DND-41 (cell line): ENCODE data around the gene DHCR24.

Experiments used
- ATAC-seq: fragments of 200-7000 bp; cut with Tn5 transposase; 3 replicates; pipeline ENCODE4 v1.9.1; 2021; ENCODE audit warnings: low read depth; ENCODE audit not compliant: insufficient read depth
- DNase-seq: peaks from one replicate; pipeline ENCODE4 v3.0.0-alpha.2; 2020
- H2AFZ ChIP-seq: 2 replicates; pipeline ENCODE4 v1.6.0; 2012; ENCODE audit warnings: low read depth, low read length
- H3K27ac ChIP-seq: 2 replicates; pipeline ENCODE4 v1.5.1; 2012; ENCODE audit warnings: low read length, inconsistent platforms
- H3K27me3 ChIP-seq: fragments of 200-600 bp; sonication (generic); 2 replicates; pipeline ENCODE4 v1.6.0; 2012; ENCODE audit warnings: low read length, mild to moderate bottlenecking, inconsistent platforms; ENCODE audit not compliant: insufficient read depth, poor library complexity
- H3K36me3 ChIP-seq: 2 replicates; pipeline ENCODE4 v1.5.1; 2012; ENCODE audit warnings: low read length, inconsistent platforms; ENCODE audit not compliant: insufficient read depth
- H3K4me1 ChIP-seq: 2 replicates; pipeline ENCODE4 v1.5.1; 2012; ENCODE audit warnings: mild to moderate bottlenecking, low read length; ENCODE audit not compliant: insufficient read depth
- H3K4me2 ChIP-seq: 2 replicates; pipeline ENCODE4 v1.6.0; 2012; ENCODE audit warnings: mild to moderate bottlenecking, moderate library complexity, low read length, inconsistent platforms; ENCODE audit not compliant: insufficient read depth
- H3K4me3 ChIP-seq, 2 experiments: fragments of 200-600 bp in 1 of 2; shearing (Covaris generic) in 1 of 2; 2 replicates each; pipeline ENCODE4 v1.5.1; 2012 to 2016; ENCODE audit warnings: inconsistent platforms in 2 of 2, low read length in 2 of 2, mild to moderate bottlenecking in 2 of 2, low read depth in 1 of 2, moderate library complexity in 1 of 2
- H3K79me2 ChIP-seq: 2 replicates; pipeline ENCODE4 v1.6.0; 2012; ENCODE audit warnings: low read length, inconsistent platforms; ENCODE audit not compliant: insufficient read depth
- H3K9ac ChIP-seq: 2 replicates; pipeline ENCODE4 v1.6.0; 2012; ENCODE audit warnings: low read depth, mild to moderate bottlenecking, inconsistent platforms, low read length, moderate library complexity
- H3K9me3 ChIP-seq: 2 replicates; pipeline ENCODE4 v1.5.1; 2012; ENCODE audit warnings: low read length, moderate library complexity, mild to moderate bottlenecking, inconsistent platforms; ENCODE audit not compliant: insufficient read depth, severe bottlenecking
- H4K20me1 ChIP-seq: 2 replicates; pipeline ENCODE4 v1.6.0; 2012; ENCODE audit warnings: low read length; ENCODE audit not compliant: insufficient read depth
- EZH2 ChIP-seq: IDR thresholded peaks from 3 replicates; pipeline ENCODE4 v1.6.1; 2012; ENCODE audit warnings: borderline replicate concordance, low read depth, mild to moderate bottlenecking, moderate library complexity, low read length, inconsistent platforms; ENCODE audit not compliant: severe bottlenecking
- TF ChIP-seq, protein P1 (sequence below): IDR thresholded peaks from 2 replicates; pipeline ENCODE4 v1.5.1; 2012; ENCODE audit warnings: borderline replicate concordance, low read length, moderate library complexity, mild to moderate bottlenecking; ENCODE audit not compliant: poor library complexity, severe bottlenecking; ENCODE audit errors: extremely low read depth

The DHCR24 gene

DNA sequence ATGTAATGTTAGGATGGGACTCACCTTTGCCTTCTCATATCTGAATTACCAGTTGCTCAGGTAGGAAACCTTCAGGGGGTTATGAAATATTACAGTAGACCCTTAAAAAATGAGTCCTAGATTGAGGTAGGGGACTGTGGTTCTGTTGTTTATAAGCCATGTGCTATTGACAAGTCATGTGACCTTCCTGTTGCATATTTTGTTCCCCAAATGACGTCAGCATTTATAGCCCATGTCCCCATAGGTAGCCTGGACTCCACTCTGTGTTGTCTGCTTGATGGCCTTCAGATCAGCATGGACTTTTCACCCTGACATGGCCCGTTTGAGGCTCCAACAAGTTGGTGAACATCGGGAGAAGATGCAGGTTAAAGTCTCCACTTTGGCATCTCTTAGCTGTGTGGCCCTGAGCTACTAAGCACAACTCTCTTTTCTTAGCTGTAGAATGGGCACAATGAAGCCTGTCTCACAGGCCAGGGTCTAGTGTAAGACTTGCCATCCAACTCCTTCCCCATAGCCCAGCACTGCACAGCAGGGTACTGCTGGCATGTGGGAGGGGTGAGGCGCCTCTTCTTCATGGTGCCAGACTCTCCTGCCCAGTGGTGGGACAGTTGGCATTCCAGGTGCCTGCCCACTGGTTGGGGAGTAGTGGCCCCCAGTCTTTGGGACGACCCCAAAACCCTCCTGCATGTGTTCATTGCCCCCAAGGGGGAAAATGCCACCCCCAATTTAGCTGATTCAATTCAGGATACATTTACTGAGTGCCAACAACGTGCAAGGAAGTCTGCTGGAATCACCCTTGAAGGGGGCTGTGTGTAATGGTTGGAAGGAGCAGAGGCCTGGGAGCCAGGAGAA, 49.8 kb downstream of the DHCR24 start:
- no peak for TF ChIP-seq EZH2
- TF ChIP-seq, protein P1, sequence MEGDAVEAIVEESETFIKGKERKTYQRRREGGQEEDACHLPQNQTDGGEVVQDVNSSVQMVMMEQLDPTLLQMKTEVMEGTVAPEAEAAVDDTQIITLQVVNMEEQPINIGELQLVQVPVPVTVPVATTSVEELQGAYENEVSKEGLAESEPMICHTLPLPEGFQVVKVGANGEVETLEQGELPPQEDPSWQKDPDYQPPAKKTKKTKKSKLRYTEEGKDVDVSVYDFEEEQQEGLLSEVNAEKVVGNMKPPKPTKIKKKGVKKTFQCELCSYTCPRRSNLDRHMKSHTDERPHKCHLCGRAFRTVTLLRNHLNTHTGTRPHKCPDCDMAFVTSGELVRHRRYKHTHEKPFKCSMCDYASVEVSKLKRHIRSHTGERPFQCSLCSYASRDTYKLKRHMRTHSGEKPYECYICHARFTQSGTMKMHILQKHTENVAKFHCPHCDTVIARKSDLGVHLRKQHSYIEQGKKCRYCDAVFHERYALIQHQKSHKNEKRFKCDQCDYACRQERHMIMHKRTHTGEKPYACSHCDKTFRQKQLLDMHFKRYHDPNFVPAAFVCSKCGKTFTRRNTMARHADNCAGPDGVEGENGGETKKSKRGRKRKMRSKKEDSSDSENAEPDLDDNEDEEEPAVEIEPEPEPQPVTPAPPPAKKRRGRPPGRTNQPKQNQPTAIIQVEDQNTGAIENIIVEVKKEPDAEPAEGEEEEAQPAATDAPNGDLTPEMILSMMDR, result no peak
- Histone ChIP-seq H3K4me2 (no peak overlapping the region), H3K9ac (no peak overlapping the region), H4K20me1 (no peaks in the 10 kb centered on the region), H3K36me3 (no peaks in the 10 kb centered on the region), H3K27ac (no peak overlapping the region), H3K9me3 (no peaks in the 10 kb centered on the region), H3K27me3 (peaks cover 6% of the 10 kb centered on the region), H3K79me2 (no peaks in the 10 kb centered on the region), H3K4me1 (no peaks in the 10 kb centered on the region), H3K4me3 (no peak overlapping the region), H2AFZ (no peak overlapping the region)
- DNase-seq (no peak), ATAC-seq (no peak)

DNA sequence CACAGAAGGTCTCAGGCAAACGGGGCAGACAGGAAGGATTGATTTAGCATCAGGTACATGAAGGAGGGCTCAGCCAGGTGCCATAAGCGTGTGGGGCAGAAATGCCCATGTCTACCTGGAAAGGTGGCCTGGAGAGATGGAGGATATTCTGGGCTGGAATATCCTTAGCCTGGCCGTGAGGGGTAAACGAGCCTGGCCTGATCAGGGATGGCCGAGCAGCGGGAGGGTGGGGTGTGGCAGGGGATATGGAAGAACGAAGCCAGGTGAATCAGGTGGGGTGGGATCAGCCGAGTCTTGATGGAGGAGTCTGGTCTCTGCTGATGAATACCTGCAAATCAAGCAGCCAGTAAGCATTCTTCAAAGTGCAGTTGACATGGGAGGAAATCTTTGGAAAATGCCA, 50.4 kb downstream of the DHCR24 start:
- H3K27ac ChIP-seq, result no peak overlapping the region
- no peak overlapping the region for H2AFZ ChIP-seq
- H3K27me3 ChIP-seq, result peaks cover 6% of the 10 kb centered on the region
- no peak overlapping the region for H3K4me2 ChIP-seq
- no peaks in the 10 kb centered on the region for H4K20me1 ChIP-seq
- H3K9ac ChIP-seq, result no peak overlapping the region
- H3K36me3 ChIP-seq, result no peaks in the 10 kb centered on the region
- no peaks in the 10 kb centered on the region for H3K4me1 ChIP-seq
- no peaks in the 10 kb centered on the region for H3K9me3 ChIP-seq
- TF ChIP-seq EZH2, result no peak
- TF ChIP-seq, protein P1, result no peak
- no peak for ATAC-seq
- H3K4me3 ChIP-seq, result no peak overlapping the region
- H3K79me2 ChIP-seq, result no peaks in the 10 kb centered on the region
- no peak for DNase-seq

DNA sequence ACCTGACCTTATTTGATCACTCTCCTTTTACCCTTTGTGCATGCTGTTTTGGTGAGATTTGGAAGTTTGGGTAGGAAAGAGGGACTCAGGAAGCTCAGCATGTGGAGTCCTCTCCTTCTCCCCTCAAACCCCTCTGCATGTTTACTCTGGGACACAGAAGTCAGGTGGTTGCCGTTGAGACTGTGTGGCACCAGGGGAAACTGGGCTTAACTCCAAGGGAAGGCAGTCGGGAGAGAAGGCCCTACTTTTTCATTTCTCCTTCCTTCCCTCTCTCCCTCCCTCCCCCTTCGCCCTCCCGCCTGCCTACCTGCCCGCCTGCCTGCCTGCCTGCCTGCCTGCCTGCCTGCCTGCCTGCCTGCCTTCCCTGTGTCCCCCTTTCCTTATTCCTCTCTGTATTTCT, 51.0 kb downstream of the DHCR24 start:
- H3K4me1 ChIP-seq, result no peaks in the 10 kb centered on the region
- H3K4me2 ChIP-seq, result no peak overlapping the region
- H3K27ac ChIP-seq, result no peak overlapping the region
- H3K4me3 ChIP-seq, result no peak overlapping the region
- no peak for ATAC-seq
- H3K36me3 ChIP-seq, result no peaks in the 10 kb centered on the region
- peaks cover 3% of the 10 kb centered on the region for H3K9me3 ChIP-seq
- H2AFZ ChIP-seq, result no peak overlapping the region
- H3K79me2 ChIP-seq, result no peaks in the 10 kb centered on the region
- no peaks in the 10 kb centered on the region for H4K20me1 ChIP-seq
- H3K27me3 ChIP-seq, result peaks cover 6% of the 10 kb centered on the region
- TF ChIP-seq EZH2, result no peak
- TF ChIP-seq, protein P1, result no peak
- DNase-seq, result no peak
- H3K9ac ChIP-seq, result no peak overlapping the region
